ENCODE measurements around the gene LHCGR.

- TF ChIP-seq CTCF (IDR thresholded peaks at IDR 0.05; ENCODE audit: insufficient read depth, low read length, poor library complexity, severe bottlenecking) = no peak
- TF ChIP-seq EZH2phosphoT487 (conservative IDR thresholded peaks at IDR 0.05; ENCODE audit: low read length) = no peak
Measured at GRCh38 chr2:48768669-48769068, 13.1 kb upstream of the LHCGR start.
